HEK293T (cell line): ENCODE results near the gene EPHA3.

Experiments used
- CTCF ChIA-PET: fragments of 350-600 bp; formaldehyde crosslinking; extraction: SDS; loops from one replicate; lab custom pipeline; 2021; ENCODE audit warnings: antibody characterized with exemption, inconsistent platforms; lab: Yijun Ruan, JAX
- POLR2A ChIA-PET: fragments of 350-600 bp; formaldehyde crosslinking; extraction: SDS; loops from one replicate; lab custom pipeline; 2020; ENCODE audit warnings: antibody characterized with exemption, inconsistent platforms; lab: Yijun Ruan, JAX
- DNase-seq: peaks from one replicate; pipeline ENCODE4 v3.0.0; 2012; ENCODE audit warnings: mixed read lengths; ENCODE audit errors: extremely low spot score
- ARNT ChIP-seq: fragments of 450-650 bp; IDR thresholded peaks from 2 replicates; pipeline ENCODE4 v1.6.1; 2017; ENCODE audit warnings: mild to moderate bottlenecking
- BHLHE40 ChIP-seq: fragments of 450-650 bp; IDR thresholded peaks from 2 replicates; pipeline ENCODE4 v1.6.1; 2016; ENCODE audit warnings: mild to moderate bottlenecking, moderate library complexity, borderline replicate concordance
- CTBP1 ChIP-seq: fragments of 450-650 bp; IDR thresholded peaks from 2 replicates; pipeline ENCODE4 v1.6.1; 2016; ENCODE audit warnings: borderline replicate concordance
- ELF4 ChIP-seq: fragments of 450-650 bp; IDR thresholded peaks from 2 replicates; pipeline ENCODE4 v1.6.1; 2017; ENCODE audit warnings: antibody characterized with exemption
- FOXA1 ChIP-seq: fragments of 450-650 bp; IDR thresholded peaks from 2 replicates; pipeline ENCODE4 v1.6.1; 2016; ENCODE audit warnings: mild to moderate bottlenecking
- FOXK2 ChIP-seq: fragments of 450-650 bp; IDR thresholded peaks from 2 replicates; pipeline ENCODE4 v1.6.1; 2016; ENCODE audit warnings: mild to moderate bottlenecking
- FOXM1 ChIP-seq: fragments of 450-650 bp; IDR thresholded peaks from 2 replicates; pipeline ENCODE4 v1.6.1; 2017; ENCODE audit warnings: mild to moderate bottlenecking, borderline replicate concordance
- HDGF ChIP-seq: fragments of 450-650 bp; IDR thresholded peaks from 2 replicates; pipeline ENCODE4 v1.6.1; 2017; ENCODE audit warnings: antibody characterized with exemption, borderline replicate concordance
- L3MBTL2 ChIP-seq: fragments of 450-650 bp; conservative IDR thresholded peaks from 2 replicates; pipeline ENCODE4 v1.6.1; 2016; ENCODE audit warnings: mild to moderate bottlenecking
- LEF1 ChIP-seq: fragments of 450-650 bp; IDR thresholded peaks from 2 replicates; pipeline ENCODE4 v1.6.1; 2017; ENCODE audit warnings: mild to moderate bottlenecking, borderline replicate concordance
- NFRKB ChIP-seq: fragments of 450-650 bp; IDR thresholded peaks from 2 replicates; pipeline ENCODE4 v1.6.1; 2016; ENCODE audit warnings: mild to moderate bottlenecking, moderate library complexity
- SP1 ChIP-seq: fragments of 450-650 bp; IDR thresholded peaks from 2 replicates; pipeline ENCODE4 v1.6.1; 2017
- SUZ12 ChIP-seq: fragments of 450-650 bp; IDR thresholded peaks from 2 replicates; pipeline ENCODE4 v1.6.1; 2016; ENCODE audit warnings: mild to moderate bottlenecking
- TARDBP ChIP-seq: fragments of 450-650 bp; IDR thresholded peaks from 2 replicates; pipeline ENCODE4 v1.6.1; 2016
- ZNF384 ChIP-seq: fragments of 450-650 bp; IDR thresholded peaks from 2 replicates; pipeline ENCODE4 v1.6.1; 2016
- TF ChIP-seq, protein P1 (sequence below): fragments of 450-650 bp; IDR thresholded peaks from 2 replicates; pipeline ENCODE4 v1.6.1; 2016

Gene EPHA3

DNA sequence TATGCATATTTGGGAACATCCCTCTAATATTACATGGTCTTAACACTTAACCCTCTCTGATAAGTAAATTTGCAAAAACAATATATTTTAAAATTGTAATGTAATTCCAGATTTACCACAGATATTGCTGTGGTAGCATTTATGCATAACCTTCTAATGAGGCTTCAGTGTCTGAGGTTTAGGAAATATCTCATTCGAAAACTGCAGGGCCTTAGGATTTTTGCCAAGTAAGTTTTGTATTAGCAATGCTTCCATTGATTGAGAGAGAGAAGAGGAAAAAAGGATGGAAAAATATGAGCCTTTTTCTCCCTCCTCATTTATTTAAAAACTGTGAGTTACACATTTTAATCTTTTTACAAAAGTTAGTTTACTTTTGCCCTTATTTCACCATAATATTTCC, 294.6 kb downstream of the EPHA3 start:
- TF ChIP-seq FOXK2 (no peak), CTBP1 (no peak), TARDBP (no peak), FOXA1 (no peak), SUZ12 (no peak), BHLHE40 (no peak), L3MBTL2 (no peak), HDGF (no peak), NFRKB (no peak), FOXM1 (no peak)
- TF ChIP-seq, protein P1, sequence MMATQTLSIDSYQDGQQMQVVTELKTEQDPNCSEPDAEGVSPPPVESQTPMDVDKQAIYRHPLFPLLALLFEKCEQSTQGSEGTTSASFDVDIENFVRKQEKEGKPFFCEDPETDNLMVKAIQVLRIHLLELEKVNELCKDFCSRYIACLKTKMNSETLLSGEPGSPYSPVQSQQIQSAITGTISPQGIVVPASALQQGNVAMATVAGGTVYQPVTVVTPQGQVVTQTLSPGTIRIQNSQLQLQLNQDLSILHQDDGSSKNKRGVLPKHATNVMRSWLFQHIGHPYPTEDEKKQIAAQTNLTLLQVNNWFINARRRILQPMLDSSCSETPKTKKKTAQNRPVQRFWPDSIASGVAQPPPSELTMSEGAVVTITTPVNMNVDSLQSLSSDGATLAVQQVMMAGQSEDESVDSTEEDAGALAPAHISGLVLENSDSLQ: no peak
- DNase-seq: no peak
- ChIA-PET POLR2A (no interaction called here), CTCF (no interaction called here)

DNA sequence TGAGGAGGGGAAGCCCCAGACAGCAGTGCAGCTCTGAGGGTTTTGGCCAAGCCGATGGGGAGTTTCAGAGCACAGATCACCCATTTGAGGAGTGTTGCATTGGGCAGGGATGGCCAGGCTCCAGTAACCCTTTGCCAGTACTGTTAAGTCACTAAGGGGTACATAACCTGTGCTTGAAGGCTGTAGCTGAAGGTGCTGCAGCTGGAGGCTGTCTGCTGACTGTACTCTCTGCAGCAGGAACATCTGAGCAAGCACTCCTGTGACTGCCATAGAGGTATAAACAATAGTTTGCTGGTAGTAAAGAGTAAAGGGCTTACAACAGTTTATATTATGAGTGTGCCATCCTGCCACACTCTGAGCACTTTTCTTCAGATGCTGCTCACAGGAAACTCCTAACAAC, 297.8 kb downstream of the EPHA3 start:
- DNase-seq: no peak
- ChIA-PET CTCF (no interaction called here), POLR2A (no interaction called here)
- no peak for TF ChIP-seq ARNT
- TF ChIP-seq ZNF384: no peak
- TF ChIP-seq FOXK2: no peak

DNA sequence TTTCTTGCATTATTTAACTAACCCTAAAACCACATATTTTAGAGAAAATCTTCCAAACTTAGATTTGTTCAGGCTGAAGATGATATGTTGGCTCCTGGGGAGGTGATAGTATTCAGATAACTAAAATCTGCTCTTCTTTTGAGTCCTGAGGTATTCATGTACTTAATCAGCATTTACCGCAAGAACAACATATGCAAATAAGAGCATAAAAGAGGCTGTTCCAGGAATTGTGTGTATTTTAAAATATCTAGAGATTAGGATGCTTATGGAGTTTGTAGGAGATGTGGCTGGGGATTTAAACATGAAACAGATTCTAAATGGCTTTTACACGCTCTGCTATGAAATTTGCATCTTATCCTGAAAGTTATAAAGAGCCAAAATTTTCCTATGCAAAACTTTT, 298.2 kb downstream of the EPHA3 start:
- POLR2A ChIA-PET: no interaction called here
- TF ChIP-seq LEF1 (no peak), CTBP1 (no peak), FOXK2 (no peak), TARDBP (no peak), HDGF (no peak), FOXM1 (no peak), SUZ12 (no peak), SP1 (no peak), NFRKB (no peak), ELF4 (no peak), L3MBTL2 (no peak), ARNT (no peak), ZNF384 (no peak), BHLHE40 (no peak), FOXA1 (no peak)
- TF ChIP-seq, protein P1: no peak
- DNase-seq: no peak
- CTCF ChIA-PET: no interaction called here

DNA sequence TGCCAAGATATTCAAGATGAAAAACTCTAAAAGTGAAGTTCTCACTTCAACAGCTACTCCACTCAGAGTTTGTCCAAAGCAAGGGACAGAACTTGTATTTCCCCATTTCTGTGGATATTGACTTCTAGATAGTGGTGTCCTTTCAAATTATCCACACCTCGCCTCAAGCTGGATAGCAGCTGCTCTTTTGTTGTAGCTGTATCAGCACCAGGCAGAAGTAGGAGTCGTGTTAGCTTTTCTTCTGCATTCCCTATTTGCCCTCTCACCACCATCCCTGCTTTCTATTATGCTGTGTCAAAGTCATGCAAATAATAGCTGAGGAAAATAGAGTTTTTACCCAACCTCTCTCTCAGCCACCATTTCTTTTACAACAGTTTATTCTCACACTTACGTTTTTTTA, 303.8 kb downstream of the EPHA3 start:
- DNase-seq: no peak
- TF ChIP-seq SP1 (no peak), ARNT (no peak), HDGF (no peak), FOXK2 (no peak), ELF4 (no peak), CTBP1 (no peak), SUZ12 (no peak), L3MBTL2 (no peak), FOXM1 (no peak), NFRKB (no peak), BHLHE40 (no peak), TARDBP (no peak), FOXA1 (no peak)
- TF ChIP-seq, protein P1: no peak
- CTCF ChIA-PET: interaction anchor here (0.7 kb wide), 1 partner anchor 30 kb away, joined by 3 read pairs; no protein-coding TSS in a partner anchor

DNA sequence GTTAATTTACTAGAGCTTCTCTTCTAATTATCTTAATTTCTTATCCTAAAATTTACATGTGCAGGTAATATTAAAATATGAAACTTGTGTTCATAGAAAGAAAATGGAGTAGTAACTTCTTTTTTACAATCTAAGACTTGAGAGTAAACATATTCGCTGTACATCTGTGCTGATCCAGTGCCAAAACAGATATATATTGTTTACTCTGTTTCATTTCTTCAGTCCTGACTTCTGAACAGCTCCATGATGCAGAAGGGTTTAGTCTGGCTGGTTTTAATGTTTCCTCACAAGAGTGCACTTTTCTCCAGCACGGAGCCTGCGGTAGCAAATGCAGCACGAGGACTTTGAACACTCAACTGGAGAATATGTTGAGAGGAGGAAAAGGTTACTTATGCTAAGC, 306.8 kb downstream of the EPHA3 start:
- no peak for DNase-seq
- ChIA-PET CTCF (no interaction called here), POLR2A (no interaction called here)

More for the DNA sequence above, 303.8 kb downstream of the EPHA3 start:
- POLR2A ChIA-PET: no interaction called here

DNA sequence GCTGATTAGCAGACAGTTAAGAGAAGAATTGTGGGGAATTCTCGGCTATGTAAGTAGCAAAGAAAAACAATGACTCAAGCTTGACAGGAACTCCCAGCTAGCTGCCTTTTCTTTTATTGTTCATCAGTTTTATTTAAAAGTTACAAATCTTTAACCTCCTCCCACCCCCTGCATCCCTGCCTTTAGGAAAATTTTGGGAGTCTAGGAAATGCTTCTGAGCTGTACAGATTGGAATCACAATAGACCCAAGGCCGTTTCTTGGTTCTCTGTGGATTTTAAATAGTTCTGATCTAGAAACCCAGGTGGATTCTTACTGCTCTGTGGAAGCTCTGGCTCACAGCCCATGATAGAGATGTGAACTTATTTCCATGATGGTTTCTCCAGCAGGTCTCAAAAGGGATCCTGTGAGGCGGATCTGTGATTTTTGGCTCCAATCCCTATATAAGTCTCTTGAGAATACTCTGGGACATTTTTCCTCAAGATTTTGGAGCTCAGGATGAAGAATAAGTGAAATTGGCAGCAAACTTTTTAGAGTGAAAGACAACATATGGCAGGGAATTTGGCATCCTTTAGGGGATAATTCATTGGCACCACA, 312.3 kb downstream of the EPHA3 start:
- POLR2A ChIA-PET: no interaction called here
- DNase-seq: no peak
- TF ChIP-seq FOXM1 (no peak), TARDBP (no peak), LEF1 (no peak), BHLHE40 (no peak), HDGF (no peak), ARNT (no peak), SP1 (no peak), ZNF384 (no peak), SUZ12 (no peak), ELF4 (no peak), NFRKB (no peak), CTBP1 (no peak), FOXA1 (no peak), L3MBTL2 (no peak), FOXK2 (no peak)
- TF ChIP-seq, protein P1: no peak
- CTCF ChIA-PET: no interaction called here

More for the DNA sequence above, 306.8 kb downstream of the EPHA3 start:
- TF ChIP-seq L3MBTL2 (no peak), SUZ12 (no peak), CTBP1 (no peak)
